Measurements from ENCODE around the gene ANO3.
"Not testable (repeated sequence)": the region's sequence is repeated elsewhere in the genome, so short reads cannot be mapped to it uniquely, and the experiment has no call there.

ANO3 gene

DNA sequence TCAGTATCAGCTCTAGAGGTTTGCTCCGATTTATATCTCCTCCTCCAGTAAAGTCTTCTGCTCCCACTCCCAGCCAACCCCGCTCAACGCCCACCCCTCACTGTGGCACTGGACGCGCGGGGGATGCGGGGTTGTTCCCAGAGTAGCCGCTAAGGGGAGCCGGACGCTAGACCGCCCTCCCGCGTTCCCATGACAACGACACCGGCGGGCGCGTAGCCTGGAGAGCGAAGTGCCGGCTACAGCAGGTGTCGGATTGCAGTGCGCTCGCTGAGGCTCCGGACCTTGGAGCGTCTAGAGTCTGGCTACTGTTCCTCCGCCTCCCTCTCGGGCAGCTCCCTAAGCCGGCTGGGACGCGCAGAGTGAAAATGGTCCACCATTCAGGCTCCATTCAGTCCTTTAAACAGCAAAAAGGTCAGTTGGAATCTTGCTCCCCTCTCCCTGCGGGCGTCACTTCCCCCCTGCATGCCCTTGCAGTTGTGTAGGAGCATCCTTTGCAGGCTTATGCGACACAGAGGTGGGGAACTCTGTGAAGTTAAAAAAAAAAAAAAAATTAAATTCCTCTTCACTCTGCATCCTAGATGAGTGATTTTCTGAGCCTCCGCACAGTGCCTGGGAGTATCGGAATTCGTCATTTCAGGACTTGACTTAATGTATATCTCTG, at the start of gene ANO3:
Gene ANO3 (plus strand): TSS at position 220 of the 661 bp plus-strand sequence. CDS start 146 bp downstream, at position 366.
- DNase-seq: peak; percentile 25

DNA sequence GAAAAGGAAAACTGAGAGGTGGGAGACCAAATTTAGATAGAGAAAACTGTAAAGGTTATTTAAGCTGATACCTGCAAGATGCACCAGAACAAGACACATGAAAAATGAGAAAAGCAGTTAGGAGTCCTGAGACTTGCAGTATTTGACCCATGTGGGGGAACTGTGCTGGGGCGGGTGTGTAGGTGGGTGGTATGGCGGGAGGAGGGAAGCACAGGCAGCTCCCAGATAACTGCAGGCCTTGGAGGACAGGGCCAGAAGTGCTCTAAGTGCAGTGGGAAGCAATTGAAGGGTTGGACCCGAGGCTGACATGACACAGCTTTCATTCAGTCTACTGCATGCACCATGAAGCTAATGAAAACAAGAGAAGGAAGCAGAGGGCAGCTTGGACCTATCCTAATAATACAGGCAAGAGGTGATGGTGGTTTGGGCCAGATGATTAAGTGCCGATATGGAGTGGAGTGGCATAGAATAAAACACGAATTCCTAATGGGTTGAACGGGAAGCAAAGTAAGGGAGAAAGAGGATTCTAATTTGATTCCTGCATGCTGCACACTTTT, 48.0 kb upstream of the ANO3 start:
- no peak for DNase-seq

- DNase-seq: no peak
These were observed 46.3 kb upstream of the ANO3 start for GRCh38 chr11:26285608-26286007.

DNA sequence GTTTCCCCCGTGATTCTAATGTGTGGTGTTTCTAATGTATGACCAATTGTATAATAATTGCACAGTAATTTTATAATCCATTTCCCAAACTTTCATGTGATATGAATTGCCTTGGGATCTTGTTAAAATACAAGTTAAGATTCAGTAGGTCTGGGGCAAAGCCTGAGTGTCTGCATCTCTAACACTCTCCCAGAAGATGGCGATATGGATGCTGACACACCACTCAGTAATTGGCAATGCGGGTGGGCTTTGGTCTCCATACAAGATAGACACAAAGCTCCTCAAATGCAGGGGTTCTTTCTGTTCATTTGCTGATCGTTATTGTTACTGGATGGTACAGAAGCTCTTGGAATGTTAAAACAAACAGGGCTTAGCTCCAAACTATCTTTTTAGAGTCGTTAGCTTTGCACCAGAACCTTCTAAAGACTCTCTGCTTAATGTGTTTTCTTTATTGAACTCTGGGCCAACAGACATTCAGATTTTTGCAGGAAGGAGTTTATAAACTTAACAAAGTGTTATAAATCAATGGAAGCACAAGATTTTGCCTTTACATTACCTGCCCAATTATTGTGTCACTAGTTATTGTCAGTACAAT, 45.4 kb upstream of the ANO3 start:
- no peak for DNase-seq

GRCh38 chr11:26287067-26287518, 44.8 kb upstream of the ANO3 start:
- no peak for DNase-seq

DNA sequence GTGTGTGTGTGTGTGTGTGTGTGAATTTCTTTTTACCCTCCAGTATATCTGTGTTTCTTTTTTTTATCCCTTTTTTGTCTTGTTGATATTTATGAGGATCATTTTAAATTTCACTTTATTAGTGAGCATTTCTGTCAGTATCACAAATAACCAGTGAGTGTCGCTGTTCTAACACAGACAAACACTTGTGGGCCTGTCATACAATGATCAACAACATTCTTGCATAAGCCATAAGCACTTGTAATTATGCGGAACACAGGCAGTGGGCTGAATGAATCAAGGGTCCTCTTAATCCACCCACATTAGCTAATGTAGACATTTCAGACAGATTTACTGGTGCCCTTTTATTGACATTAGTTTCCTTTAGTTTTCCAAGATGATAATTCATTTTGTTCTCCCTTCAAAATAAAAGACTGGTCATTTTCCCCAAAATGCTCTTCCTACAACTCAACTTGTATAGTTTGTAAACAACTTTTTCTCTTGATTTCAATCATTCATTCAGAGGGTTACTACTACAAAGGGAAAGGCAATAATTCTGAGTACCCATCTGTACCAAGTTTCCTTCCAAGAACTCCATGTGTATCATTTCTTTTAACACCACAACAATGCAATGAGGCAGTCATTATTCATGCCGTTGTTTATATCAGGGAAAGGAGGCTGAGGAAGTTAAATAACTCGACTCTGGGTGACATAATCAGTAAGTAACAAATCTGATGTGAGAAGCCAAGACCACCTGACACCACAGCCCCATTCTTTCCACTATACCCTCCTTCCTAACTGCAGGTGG, 34.5 kb upstream of the ANO3 start:
- no peak for DNase-seq

GRCh38 chr11:26316372-26316771, 15.6 kb upstream of the ANO3 start:
- DNase-seq: not testable (repeated sequence)

- no peak for DNase-seq
These were observed 12.0 kb upstream of the ANO3 start for GRCh38 chr11:26319906-26320305.

GRCh38 chr11:26321516-26321915, 10.4 kb upstream of the ANO3 start:
- no peak for DNase-seq

DNA sequence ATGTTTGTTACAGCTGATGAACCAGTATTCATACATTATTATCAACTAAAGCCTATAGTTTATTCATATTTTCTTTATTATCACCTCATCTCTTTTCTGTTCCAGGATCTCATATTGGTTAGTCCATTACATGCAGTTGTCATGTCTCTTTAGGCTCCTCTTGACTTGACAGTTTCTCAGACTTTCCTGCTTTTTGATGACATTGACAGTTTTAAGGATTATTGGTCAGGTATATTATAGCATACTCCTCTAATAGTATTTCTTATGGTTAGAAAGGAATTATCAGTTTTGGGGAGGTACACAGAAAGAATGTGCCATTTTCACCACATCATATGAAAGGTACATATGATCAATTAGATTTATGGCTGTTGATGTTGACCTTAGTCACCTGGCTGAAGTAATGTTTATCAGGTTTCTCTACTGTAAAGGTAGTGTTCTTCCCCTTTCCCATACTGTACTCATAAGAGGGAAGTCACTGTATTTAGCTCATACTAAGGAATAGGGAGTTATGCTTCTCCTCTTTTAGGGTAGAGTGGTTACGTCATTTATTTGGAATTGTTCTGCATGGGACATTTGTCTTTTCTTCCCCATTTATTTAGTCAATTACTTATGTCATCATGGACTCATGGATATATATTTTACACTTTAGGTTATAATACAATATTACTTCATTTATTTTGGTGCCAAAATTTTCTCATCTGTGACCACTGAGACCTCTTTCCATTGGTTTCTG, 9.4 kb upstream of the ANO3 start:
- no peak for DNase-seq

GRCh38 chr11:26323837-26324236, 8.1 kb upstream of the ANO3 start:
- DNase-seq: no peak

- DNase-seq: no peak
These were observed 7.7 kb upstream of the ANO3 start for GRCh38 chr11:26324270-26324669.

DNA sequence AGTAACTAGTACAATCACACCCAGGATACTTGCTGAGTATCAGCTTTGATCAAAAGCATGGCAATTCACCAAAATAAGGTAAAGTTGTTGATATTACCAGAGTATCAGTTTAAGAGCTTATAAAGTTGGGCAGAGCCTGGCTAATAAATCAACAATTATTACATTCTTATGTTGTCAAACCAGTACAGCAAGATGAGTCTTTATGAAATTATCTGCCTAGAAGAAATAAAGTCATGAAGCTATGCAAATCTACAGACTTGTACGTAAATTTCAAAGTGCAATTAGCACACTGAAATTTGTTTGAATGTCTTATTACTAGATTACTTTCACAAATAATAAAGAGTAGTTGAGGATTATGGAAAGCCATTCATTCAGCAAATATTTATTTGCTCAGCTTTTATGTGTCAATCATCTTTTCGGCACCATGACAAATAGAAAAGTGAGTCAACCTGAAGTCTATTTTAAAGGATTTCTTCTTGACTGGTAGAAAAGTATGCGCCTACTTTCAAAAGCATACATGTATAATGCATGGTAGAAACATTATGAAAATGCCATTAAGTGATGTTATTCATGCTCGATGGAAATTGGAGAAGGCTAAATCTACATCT, 5.0 kb upstream of the ANO3 start:
- no peak for DNase-seq

DNA sequence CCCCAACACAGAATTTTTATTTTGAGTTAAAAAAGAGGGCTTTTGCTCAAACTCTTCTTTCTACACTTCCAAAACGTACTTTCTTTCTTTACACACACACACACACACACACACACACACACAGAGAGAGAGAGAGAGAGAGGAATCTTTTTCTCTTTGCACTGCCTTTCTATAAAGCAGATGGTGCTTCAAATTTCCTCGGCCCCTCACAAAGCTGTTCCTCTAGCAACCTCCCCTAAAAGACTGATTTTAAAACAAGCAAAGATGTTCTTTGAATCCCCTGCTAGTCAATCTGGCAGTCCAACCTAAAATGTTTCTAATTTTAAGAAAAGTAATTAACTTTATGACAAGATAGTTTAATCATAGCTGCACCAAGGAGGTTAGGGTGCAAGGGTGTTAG, 2.7 kb upstream of the ANO3 start:
- no peak for DNase-seq

- DNase-seq: no peak
These were observed 1.7 kb upstream of the ANO3 start for GRCh38 chr11:26330262-26330661.

DNA sequence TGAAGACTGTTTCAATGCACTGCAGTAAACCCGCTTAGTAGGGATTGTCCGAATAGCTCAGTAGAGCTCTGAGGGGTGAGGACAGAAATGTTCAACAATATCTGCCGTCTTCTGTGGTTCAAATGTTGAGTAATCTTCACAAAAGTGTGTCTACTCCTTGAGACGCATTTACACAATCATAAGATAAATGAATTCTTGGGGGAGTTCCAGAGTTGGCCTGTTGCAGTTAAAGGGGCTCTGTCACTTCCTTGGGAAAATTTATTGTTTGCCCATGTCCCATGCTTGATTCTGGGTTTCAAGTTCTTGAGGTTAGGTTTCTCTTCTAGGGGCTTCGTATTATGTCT, 614 bp downstream of the ANO3 start:
- DNase-seq: no peak

GRCh38 chr11:26333906-26334305, 2.0 kb downstream of the ANO3 start:
- DNase-seq: no peak

GRCh38 chr11:26335903-26336302, 4.0 kb downstream of the ANO3 start:
- DNase-seq: no peak

DNA sequence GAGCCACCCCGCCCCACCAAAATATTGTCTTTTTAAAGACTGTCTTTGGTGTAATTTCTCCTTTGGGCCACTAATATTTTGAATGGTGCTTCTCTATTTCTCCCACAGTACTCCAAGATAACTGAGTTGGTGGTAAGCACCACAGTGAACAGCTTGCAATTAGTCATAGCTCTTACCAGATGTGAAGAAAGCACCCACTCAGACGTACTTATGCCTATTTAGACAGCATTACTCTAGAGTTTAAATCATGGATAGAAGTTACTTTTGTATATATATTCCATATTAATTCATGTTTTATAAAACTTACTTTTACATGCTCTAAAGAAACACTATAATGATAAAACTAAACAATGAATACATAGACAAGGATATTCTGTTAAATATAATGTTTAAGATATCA, 12.7 kb downstream of the ANO3 start:
- DNase-seq: no peak

DNA sequence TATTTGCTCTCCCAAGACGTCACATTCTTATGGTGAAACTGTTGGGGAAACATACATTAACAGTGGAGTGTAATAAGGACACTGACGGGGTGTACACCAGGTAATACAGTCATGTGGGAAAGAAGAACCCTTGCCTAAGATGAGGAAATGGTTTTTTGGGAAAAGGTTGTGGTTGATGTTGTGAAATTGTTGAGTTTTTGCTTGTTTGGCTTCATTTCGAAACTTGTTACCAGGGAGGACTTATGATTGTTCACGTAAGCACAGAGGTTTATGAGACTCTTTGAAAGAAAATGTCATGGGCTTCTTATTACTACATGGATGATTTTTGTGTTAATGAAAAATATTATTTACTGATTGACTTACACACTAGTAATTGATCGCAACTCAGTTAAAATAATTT, 16.8 kb downstream of the ANO3 start:
- DNase-seq: no peak

- DNase-seq: no peak
These were observed 18.1 kb downstream of the ANO3 start for GRCh38 chr11:26350002-26350401.

GRCh38 chr11:26353010-26353409, 21.1 kb downstream of the ANO3 start:
- no peak for DNase-seq

DNA sequence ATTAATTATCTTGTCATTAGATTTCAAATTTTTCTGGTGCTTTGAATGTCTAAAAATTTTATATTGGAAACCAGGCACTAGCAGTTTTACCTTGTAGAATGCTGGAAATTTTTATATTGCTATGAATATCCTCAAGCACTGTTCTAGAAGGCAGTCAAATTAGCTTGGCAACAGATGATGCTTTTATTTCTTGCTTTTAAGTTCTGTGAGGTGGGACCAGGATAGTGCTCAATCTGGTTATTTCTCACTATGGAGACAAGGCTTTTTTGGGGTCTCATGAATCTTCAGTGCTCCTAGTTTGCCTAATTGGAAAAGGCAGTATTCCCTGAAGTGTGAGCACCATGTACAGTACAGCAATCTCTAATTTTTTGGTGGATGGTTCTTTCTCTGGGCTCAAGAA, 27.1 kb downstream of the ANO3 start:
- no peak for DNase-seq

All from stimulated activated CD8-positive, alpha-beta memory T cell treated with anti-CD3 and anti-CD28 coated beads, Interleukin-4, amount 100 ng/mL, for 48 hours (primary cell).